Right renal cortex interstitium (tissue), 3 donors: ENCODE data around the gene RFX4. TPM values are rescaled to one million over a fixed set of nuclear protein-coding genes. Genes with fewer than 3 reads are reported as not detected.

Source experiments
- DNase-seq, 3 donors: peaks; one replicate each; pipeline ENCODE4 v3.0.0-alpha.2; 2013; ENCODE audit warnings: low read depth in 3 of 3, low spot score in 2 of 3
- polyA plus RNA-seq, 3 donors: library from polyadenylated mRNA; unstranded; fragments of 120-200 nt; gene quantifications; one replicate each; pipeline ENCODE4 v1.2.1, GENCODE V29; 2013; ENCODE audit not compliant: insufficient read length in 3 of 3

Gene RFX4
- polyA plus RNA-seq, 3 donors: not detected

DNA sequence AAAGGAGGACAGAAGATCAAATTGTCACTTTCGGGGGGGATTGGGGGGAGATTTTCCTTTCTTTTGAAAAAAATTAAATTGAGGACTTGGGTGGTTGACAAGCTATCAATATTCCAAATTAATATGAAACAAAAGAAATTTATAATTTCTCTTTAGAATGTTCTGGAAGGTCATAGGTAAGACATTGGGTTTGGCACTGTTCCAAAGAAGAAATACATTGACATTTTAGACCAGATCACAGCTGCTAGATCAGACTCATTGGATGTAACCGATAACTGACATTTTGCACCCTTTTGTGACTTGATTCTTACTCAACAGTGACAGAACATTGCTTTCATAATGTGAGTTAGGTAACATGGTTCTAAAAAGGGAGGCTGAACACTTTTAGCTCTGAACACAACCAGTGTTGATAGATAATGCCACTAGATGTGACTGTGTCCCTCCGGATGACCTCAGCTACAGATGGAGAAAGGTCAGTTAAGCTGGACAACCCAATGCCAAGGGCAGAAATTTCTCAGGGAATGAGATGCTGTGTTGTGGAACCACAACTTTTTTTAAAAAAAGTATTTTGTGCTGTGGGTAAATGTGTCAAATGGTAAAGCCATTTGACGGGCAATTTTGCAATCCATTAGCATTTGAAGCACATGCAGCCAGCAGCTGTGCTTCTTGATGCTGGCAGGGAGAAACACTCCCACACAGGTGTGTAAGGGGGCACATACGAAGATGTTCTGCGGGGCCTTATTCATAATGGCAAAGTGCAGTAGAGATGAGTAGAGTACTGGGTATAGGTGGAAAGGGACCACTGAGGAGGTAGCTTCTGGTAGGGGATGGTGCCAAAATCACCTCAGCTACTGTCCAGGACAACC lies 62.9 kb downstream of the RFX4 start:
- DNase-seq: no peak

DNA sequence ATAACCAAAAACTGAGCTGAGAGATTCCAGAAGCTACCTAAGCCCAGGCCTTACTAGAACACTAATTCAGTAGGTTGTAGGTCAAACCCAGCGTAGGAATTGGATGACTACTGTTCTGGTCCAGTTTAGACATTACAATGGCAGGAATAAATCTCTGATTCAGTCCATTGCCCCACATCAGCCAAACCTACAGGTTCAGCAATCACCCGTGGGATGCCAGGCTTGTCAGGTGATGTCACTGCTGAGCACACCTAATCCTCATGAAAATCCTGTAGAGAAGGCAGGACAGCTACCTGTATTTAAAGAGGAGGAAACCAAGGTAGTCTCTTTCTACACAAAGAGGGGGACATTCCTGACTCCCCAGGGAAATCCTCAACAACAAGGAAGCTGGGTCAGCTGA lies 63.7 kb downstream of the RFX4 start:
- DNase-seq: no peak

DNA sequence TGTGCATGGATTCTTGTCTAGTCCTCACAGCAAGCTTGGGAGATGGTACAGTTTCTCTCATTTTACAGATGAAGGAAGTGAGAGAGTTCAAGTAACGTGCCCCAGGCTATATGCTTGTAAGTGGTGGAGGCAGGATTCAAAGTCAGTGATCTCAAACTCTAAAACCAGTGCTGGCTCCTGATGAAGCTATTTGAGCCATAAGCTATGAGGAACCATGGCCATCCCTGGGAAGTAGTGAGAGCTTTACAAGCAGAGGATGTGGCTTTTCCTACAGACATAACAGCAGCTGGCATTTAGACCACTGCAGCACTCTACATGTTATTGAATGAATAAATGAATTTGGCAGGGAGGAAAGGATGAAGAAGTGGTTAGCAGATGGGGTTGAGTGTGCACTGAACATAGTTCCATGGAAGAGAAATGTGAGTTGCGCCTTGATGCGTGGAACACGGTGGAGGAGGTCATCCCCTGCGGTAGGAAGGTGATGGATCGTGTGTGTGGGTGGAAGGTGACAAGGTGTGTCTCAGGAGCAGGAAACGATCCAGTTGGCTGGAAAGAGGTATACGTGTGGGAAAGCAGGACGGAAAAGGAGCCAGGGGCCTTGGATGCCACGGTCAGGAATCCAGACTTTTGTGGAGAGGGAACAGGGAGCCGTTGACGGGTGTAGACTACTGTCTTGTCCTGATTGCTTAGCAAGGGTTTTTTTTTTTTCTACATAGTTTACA lies 65.2 kb downstream of the RFX4 start:
- no peak for DNase-seq

DNA sequence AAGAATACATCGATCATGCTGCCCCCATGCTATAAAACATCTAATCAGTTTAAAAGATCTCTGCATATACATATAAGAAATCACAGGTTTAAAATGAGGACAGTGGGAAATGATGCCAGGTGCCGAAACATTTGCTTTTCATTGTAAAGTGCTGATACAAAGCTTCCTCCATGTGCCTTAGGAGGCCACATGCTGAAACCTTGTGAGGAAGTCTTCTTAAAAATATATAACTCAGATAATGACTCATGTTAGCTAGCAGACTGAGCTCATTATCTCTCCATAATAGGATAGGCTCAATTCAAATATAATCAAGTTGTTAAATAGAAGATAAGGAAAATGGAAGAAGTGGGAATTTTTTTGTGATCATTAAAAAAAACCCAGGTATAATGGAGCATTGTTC lies 65.9 kb downstream of the RFX4 start:
- no peak for DNase-seq

GRCh38 chr12:106651552-106651951 lies 68.7 kb downstream of the RFX4 start:
- no peak for DNase-seq

GRCh38 chr12:106652510-106653015 lies 69.8 kb downstream of the RFX4 start:
- no peak for DNase-seq

GRCh38 chr12:106655577-106655976 lies 72.8 kb downstream of the RFX4 start:
- no peak for DNase-seq

- DNase-seq: no peak
These were observed 74.7 kb downstream of the RFX4 start for GRCh38 chr12:106657488-106657887.

DNA sequence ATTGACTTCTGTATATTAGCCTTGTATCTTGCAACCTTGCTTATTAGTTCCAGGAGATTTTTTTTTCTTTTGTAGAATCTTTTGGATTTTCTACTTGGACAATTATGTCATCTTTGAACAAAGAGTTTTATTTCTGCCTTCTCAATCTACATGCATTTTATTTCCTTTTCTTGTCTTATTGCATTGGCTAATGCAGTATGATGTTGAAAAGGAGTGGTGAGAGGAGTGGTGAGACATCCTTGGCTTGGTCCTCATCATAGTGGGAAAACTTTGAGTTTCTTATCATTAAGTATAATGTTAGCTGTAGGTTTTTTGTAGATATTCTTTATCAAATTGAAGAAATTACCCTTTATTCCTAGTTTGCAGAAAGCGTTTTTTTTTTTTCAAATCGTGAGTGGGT lies 80.6 kb downstream of the RFX4 start:
- no peak for DNase-seq

DNA sequence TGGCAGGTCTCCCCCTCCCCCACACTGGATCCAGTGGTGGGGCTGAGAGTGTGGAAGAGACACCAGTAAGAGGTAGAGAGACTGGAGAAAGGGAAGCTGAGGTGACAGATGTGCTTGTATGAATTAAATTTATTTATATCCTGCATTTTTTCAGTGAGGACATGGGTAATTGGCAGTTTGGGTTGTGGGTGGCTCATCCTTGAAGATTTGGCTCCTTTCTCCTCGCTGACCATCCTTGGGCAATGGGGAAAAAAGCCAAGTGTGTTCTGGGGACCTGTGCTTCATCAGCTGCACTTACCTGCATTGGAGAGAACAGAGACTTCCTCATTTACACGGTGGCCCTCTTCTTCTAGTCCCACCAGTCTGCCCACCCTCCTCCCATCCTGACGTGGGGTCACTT lies 86.4 kb downstream of the RFX4 start:
- no peak for DNase-seq

DNA sequence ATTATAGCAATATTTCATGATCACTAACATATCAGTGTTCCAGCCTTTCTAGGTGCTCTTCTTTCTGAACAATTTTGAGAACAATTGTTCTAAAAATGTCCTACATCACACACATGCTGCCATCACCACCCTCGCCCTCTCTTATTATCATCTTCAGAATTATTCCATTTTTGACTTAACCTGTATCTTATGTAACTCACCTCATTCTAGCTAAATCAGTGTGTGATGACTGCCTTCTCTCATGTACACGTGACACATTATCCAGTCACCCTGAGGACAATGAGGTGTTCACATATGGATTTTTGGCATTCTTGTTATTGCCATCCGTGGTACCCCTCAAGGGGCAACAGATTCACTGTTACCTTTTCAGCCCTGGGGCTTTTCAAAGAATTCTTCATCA lies 87.3 kb downstream of the RFX4 start:
- DNase-seq: no peak

- DNase-seq: no peak
These were observed 89.0 kb downstream of the RFX4 start for GRCh38 chr12:106671840-106672239.

DNA sequence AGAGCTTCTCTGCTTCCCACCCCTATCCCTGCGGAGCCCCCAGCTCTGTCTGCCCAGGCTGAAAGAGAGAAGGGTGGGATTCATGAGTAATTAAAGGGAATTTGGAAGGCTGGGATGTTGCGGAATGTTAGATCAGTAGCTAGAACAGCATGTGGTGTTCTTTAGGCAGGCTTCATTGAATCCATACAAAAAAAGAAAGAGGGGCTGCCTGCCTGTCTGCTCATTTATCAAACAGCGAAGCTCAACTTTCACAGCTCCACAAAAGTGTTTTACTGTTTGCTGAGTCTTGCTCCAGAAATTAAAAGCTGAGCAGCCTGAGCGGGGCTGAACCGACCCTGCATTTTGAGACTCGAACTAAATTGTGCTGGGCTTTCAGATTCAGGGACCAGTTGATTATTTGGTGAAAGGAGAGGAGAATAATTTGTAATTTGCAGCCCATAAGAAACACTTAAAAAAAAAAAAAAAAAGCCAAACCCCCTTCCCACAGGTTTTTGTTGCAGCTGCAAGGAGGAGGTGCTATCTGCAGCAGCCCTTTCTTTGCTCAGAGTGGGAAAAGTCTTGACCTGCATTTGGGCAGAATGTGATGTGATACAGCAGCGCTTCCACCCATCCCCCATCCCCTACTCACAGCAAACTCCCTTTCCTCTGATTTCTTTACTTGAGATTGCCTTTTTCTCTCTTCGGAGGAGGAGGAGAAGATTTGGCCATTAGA lies 89.7 kb downstream of the RFX4 start:
- peak in 2 of 3 donors; percentile 25 to 26 for DNase-seq

DNA sequence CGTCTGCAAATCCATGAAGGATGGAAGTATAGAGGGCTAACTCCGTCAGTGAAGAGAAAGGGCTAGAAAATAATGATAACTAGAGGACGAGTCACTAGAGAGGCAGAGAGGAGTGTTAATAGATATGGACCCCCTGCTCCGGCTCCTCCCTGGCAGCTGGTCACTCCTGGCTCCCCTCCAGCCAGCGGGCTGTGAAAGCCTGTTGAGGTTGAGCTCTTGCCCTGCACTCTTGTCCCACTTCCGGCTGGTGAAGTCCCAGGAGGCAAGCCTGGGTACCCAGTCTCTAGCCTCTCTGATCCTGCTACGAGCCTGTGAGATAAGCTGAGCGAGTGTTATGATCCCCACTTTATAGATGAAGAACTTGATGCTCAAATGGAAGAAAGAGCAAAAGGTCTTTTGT lies 90.3 kb downstream of the RFX4 start:
- no peak for DNase-seq

GRCh38 chr12:106675651-106676435 lies 93.0 kb downstream of the RFX4 start:
- no peak for DNase-seq

GRCh38 chr12:106679574-106679973 lies 96.8 kb downstream of the RFX4 start:
- DNase-seq: no peak

DNA sequence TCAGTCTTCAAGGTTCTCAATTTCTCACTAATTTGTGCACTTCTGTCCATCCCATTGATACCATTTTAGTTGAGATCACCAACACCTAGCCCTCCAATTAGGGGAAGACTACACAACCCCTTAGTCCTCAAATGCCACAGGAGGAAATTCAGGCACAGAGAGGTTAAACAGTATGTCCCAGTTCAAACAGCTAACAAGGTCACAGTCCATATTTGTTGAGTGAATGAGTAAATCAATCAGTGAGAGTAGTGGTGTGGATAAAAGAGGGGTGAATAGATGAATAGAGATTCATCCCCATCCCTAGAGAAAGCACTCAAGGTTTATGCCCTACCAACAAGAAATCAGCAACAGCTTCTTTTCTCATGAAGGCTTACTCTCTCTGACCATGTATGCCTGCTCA lies 97.5 kb downstream of the RFX4 start:
- no peak for DNase-seq

DNA sequence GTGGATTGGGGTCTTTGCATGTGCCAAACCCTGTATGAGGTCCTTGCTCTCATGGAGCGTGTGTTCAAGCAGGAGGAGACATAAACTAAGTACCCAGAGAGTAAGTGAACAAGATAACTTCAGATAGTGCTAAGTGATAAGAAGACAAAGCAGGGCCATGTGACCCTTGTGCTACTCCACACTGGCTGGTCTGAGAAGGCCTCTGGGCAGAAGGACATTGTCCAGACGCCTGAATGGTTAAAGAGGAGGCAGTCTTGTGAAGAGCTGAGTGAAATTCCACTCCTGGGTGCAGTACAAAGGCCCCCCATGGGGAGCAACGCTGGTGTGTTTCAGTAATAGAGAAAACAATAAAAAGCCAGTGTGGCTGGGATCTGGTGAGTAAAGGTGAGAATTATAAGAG lies 98.4 kb downstream of the RFX4 start:
- no peak for DNase-seq

- no peak for DNase-seq
These were observed 99.9 kb downstream of the RFX4 start for GRCh38 chr12:106682594-106683234.

GRCh38 chr12:106684497-106684896 lies 101.7 kb downstream of the RFX4 start:
- no peak for DNase-seq
